WI38 (cell line): ENCODE data around the gene PLEKHA7.

Source experiments
- H3K4me3 ChIP-seq: 2 replicates; pipeline ENCODE4 v1.5.1; 2011; ENCODE audit warnings: low read depth, mild to moderate bottlenecking, control low read depth, low read length
- CTCF ChIP-seq: IDR thresholded peaks from 2 replicates; pipeline ENCODE4 v1.5.1; 2012; ENCODE audit warnings: low read depth, mild to moderate bottlenecking, control low read depth, low read length

PLEKHA7 gene

GRCh38 chr11:16795146-16795545 is 219.1 kb downstream of the PLEKHA7 start:
- no peak for TF ChIP-seq CTCF
- no peak overlapping the region for H3K4me3 ChIP-seq

- no peak for TF ChIP-seq CTCF
- no peak overlapping the region for H3K4me3 ChIP-seq
Observed at GRCh38 chr11:16794047-16794818, 220.0 kb downstream of the PLEKHA7 start.

GRCh38 chr11:16793511-16793910 is 220.7 kb downstream of the PLEKHA7 start:
- no peak overlapping the region for H3K4me3 ChIP-seq
- TF ChIP-seq CTCF, result no peak

GRCh38 chr11:16793009-16793408 is 221.2 kb downstream of the PLEKHA7 start:
- H3K4me3 ChIP-seq, result no peak overlapping the region
- TF ChIP-seq CTCF, result no peak

- no peak for TF ChIP-seq CTCF
- H3K4me3 ChIP-seq, result no peak overlapping the region
Observed at GRCh38 chr11:16792426-16792825, 221.8 kb downstream of the PLEKHA7 start.

GRCh38 chr11:16791191-16791961 is 222.8 kb downstream of the PLEKHA7 start:
- peak overlapping the region; percentile 25; the same call in 1 of the 2 replicates for H3K4me3 ChIP-seq
- TF ChIP-seq CTCF, result no peak

- no peak for TF ChIP-seq CTCF
Observed at GRCh38 chr11:16790486-16791190, 223.6 kb downstream of the PLEKHA7 start.

More at GRCh38 chr11:16790486-16791190, 223.6 kb downstream of the PLEKHA7 start:
- no peak overlapping the region for H3K4me3 ChIP-seq
